ENCODE data around the gene PIP4K2A. TPM values are rescaled to one million over a fixed set of nuclear protein-coding genes. Genes with fewer than 3 reads are reported as not detected.

PIP4K2A gene
- total and polyA plus RNA-seq, 2 of the 13 experiments (the other 11 are each of a cell fraction or from before 2014, with no cell fraction given) = 9.1 to 22.6 TPM

DNA sequence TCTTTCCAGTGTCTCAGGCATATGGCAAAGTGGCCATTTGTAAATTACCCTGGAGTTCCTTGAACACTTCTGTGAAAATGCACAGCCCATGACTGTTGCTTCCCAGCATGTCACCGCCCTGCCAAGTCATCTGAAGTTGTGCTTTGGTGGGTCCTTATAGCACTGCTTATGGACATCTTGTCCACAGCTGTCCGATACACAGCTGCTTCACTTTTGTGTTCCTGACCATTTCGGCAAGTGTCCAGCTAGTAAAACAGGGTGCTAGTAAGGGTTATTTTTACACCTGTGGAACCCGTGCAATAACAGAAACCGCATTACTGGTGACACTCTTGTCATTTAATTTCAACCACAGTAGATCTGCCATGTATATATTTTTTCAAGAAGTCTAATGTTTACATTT is 29.7 kb downstream of the PIP4K2A start:
- no peak overlapping the region for H3K27ac ChIP-seq (ENCODE audit: extremely low read length, insufficient read depth, low read length)
- POLR2A ChIA-PET = no interaction called here
- DNase-seq (ENCODE audit: low spot score) (no peak), ATAC-seq (no peak), FAIRE-seq (no peak)
- H3K4me1 ChIP-seq (ENCODE audit: insufficient read depth, low read length) = peaks cover 70% of the 10 kb centered on the region
- H3K27me3 ChIP-seq (ENCODE audit: control insufficient read depth in 1 of 2, insufficient read depth in 2 of 2, low read length in 2 of 2) = no peaks in the 10 kb centered on the region
- H3K9ac ChIP-seq (ENCODE audit: insufficient read depth, low read depth, low read length) = no peak overlapping the region
- intact Hi-C loops (cut with micrococcal nuclease; ENCODE audit: unreplicated experiment) = no loop called here
- BruUV-seq (replicated peaks) = no TSS peak
- no peak overlapping the region for H3K4me2 ChIP-seq (ENCODE audit: low read depth, low read length)
- no peaks in the 10 kb centered on the region for H3K36me3 ChIP-seq (replicated peaks in 1 of 2; ENCODE audit: control insufficient read depth in 1 of 2, insufficient read depth in 2 of 2, low read length in 2 of 2)
- peaks cover 47% of the 10 kb centered on the region for H3K79me2 ChIP-seq (ENCODE audit: insufficient read depth, low read length)
- TF ChIP-seq ZNF776 (CRISPR knock-in tag; IDR thresholded peaks at IDR 0.05) = no peak
- no peak for TF ChIP-seq ZNF713 (CRISPR knock-in tag; IDR thresholded peaks at IDR 0.05)
- no peak for TF ChIP-seq ZFP90 (CRISPR knock-in tag; IDR thresholded peaks at IDR 0.05; ENCODE audit: borderline replicate concordance)
- TF ChIP-seq SIX4 (CRISPR knock-in tag; IDR thresholded peaks at IDR 0.05) = no peak
- TF ChIP-seq, protein P1, sequence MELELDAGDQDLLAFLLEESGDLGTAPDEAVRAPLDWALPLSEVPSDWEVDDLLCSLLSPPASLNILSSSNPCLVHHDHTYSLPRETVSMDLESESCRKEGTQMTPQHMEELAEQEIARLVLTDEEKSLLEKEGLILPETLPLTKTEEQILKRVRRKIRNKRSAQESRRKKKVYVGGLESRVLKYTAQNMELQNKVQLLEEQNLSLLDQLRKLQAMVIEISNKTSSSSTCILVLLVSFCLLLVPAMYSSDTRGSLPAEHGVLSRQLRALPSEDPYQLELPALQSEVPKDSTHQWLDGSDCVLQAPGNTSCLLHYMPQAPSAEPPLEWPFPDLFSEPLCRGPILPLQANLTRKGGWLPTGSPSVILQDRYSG (CRISPR knock-in tag; IDR thresholded peaks at IDR 0.05) = no peak
- TF ChIP-seq, protein P2, sequence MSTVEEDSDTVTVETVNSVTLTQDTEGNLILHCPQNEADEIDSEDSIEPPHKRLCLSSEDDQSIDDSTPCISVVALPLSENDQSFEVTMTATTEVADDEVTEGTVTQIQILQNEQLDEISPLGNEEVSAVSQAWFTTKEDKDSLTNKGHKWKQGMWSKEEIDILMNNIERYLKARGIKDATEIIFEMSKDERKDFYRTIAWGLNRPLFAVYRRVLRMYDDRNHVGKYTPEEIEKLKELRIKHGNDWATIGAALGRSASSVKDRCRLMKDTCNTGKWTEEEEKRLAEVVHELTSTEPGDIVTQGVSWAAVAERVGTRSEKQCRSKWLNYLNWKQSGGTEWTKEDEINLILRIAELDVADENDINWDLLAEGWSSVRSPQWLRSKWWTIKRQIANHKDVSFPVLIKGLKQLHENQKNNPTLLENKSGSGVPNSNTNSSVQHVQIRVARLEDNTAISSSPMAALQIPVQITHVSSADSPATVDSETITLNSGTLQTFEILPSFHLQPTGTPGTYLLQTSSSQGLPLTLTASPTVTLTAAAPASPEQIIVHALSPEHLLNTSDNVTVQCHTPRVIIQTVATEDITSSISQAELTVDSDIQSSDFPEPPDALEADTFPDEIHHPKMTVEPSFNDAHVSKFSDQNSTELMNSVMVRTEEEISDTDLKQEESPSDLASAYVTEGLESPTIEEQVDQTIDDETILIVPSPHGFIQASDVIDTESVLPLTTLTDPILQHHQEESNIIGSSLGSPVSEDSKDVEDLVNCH (CRISPR knock-in tag; IDR thresholded peaks at IDR 0.05) = no peak
- no peak for TF ChIP-seq GABPB1 (CRISPR knock-in tag; IDR thresholded peaks at IDR 0.05)
- no peak for TF ChIP-seq RAD51 (IDR thresholded peaks at IDR 0.05; ENCODE audit: borderline replicate concordance)
- TF ChIP-seq BRCA1 (CRISPR knock-in tag; IDR thresholded peaks at IDR 0.05) = no peak
- TF ChIP-seq HMG20A (CRISPR knock-in tag; IDR thresholded peaks at IDR 0.05; ENCODE audit: borderline replicate concordance) = no peak
- TF ChIP-seq SNAI1 (CRISPR knock-in tag; IDR thresholded peaks at IDR 0.05; ENCODE audit: borderline replicate concordance) = no peak
- TF ChIP-seq TEAD3 (CRISPR knock-in tag; optimal IDR thresholded peaks at IDR 0.05; ENCODE audit: borderline replicate concordance) = no peak
- TF ChIP-seq, protein P3, sequence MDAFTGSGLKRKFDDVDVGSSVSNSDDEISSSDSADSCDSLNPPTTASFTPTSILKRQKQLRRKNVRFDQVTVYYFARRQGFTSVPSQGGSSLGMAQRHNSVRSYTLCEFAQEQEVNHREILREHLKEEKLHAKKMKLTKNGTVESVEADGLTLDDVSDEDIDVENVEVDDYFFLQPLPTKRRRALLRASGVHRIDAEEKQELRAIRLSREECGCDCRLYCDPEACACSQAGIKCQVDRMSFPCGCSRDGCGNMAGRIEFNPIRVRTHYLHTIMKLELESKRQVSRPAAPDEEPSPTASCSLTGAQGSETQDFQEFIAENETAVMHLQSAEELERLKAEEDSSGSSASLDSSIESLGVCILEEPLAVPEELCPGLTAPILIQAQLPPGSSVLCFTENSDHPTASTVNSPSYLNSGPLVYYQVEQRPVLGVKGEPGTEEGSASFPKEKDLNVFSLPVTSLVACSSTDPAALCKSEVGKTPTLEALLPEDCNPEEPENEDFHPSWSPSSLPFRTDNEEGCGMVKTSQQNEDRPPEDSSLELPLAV (CRISPR knock-in tag; conservative IDR thresholded peaks at IDR 0.05; ENCODE audit: low read depth) = no peak
- no peak for TF ChIP-seq CHCHD3 (CRISPR knock-in tag; IDR thresholded peaks at IDR 0.05)
- no peak for TF ChIP-seq CREM (IDR thresholded peaks at IDR 0.05)
- TF ChIP-seq CREM (CRISPR knock-in tag; IDR thresholded peaks at IDR 0.05) = no peak
- TF ChIP-seq HDAC2 (CRISPR knock-in tag; IDR thresholded peaks at IDR 0.05) = no peak
- no peak for TF ChIP-seq RXRB (CRISPR knock-in tag; IDR thresholded peaks at IDR 0.05; ENCODE audit: borderline replicate concordance)
- TF ChIP-seq FOXA1 (IDR thresholded peaks at IDR 0.05) = no peak
- TF ChIP-seq FOXA1 (CRISPR knock-in tag; IDR thresholded peaks at IDR 0.05) = no peak
- H4K20me1 ChIP-seq (ENCODE audit: insufficient read depth, low read length) = no peaks in the 10 kb centered on the region
- CTCF ChIA-PET (ENCODE audit: low intra/inter-chr PET ratio, low total read pairs) = no interaction called here
- 96% methylated on average over 5 of the region's 5 CpGs for WGBS (ENCODE audit: low lambda C conversion rate)
- no peak overlapping the region for H3K4me3 ChIP-seq (replicated peaks in 1 of 3; ENCODE audit: insufficient read depth in 1 of 3, low read depth in 2 of 3, low read length in 3 of 3)
- no peak overlapping the region for H2AFZ ChIP-seq (ENCODE audit: low read length)
- H3K9me3 ChIP-seq (ENCODE audit: low read length) = no peaks in the 10 kb centered on the region
- in situ Hi-C loops (cut with HindIII; ENCODE audit: extremely low pct_ligation_motif_present, low pct_unique_long_range_greater_than_20kb) = no loop called here
